ENCODE data around the gene ANTKMT.

DNA sequence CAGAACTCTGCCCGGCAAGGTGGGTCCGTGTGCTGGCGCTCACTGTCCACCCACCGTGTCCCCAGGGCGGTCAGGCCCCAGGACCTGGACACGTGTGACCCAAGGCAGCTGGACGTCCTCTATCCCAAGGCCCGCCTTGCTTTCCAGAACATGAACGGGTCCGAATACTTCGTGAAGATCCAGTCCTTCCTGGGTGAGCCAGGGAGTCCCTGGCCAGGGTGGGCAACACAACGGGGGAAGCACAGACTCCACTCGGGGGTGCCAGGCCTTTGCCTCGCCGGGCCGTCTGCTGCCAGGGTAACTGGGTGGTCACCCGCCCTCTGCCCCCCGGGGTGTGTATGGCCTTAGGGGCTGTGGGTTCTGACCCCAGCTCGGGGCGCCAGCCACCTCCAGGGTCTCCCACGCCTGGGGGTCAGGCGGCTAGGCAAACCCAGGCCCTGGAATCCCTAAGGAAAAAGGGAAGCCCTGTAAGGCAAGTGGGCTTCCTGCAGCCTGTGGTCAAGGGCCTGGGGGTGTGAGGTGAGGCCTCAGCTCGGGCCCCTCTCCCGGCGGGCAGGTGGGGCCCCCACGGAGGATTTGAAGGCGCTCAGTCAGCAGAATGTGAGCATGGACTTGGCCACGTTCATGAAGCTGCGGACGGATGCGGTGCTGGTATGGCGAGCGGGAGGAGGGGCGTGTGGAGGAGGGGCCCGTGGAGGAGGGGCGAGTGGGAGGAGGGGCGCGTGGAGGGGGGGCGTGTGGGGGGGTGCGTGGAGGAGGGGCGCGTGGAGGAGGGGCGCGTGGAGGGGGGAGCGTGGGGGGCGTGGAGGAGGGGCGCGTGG lies 46.1 kb downstream of the ANTKMT start:
- TF ChIP-seq GATA2 (IDR thresholded peaks at IDR 0.05; ENCODE audit: insufficient read depth, insufficient read length, low read depth, low read length) (no peak), POLR2A (IDR thresholded peaks at IDR 0.05; ENCODE audit: low read depth, low read length) (no peak), EZH2 (IDR thresholded peaks at IDR 0.05; ENCODE audit: borderline replicate concordance, low read depth, low read length, severe bottlenecking) (no peak)
- TF ChIP-seq, protein P1, sequence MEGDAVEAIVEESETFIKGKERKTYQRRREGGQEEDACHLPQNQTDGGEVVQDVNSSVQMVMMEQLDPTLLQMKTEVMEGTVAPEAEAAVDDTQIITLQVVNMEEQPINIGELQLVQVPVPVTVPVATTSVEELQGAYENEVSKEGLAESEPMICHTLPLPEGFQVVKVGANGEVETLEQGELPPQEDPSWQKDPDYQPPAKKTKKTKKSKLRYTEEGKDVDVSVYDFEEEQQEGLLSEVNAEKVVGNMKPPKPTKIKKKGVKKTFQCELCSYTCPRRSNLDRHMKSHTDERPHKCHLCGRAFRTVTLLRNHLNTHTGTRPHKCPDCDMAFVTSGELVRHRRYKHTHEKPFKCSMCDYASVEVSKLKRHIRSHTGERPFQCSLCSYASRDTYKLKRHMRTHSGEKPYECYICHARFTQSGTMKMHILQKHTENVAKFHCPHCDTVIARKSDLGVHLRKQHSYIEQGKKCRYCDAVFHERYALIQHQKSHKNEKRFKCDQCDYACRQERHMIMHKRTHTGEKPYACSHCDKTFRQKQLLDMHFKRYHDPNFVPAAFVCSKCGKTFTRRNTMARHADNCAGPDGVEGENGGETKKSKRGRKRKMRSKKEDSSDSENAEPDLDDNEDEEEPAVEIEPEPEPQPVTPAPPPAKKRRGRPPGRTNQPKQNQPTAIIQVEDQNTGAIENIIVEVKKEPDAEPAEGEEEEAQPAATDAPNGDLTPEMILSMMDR (IDR thresholded peaks at IDR 0.05; ENCODE audit: extremely low read depth in 1 of 2, insufficient read depth in 1 of 2, low read depth in 1 of 2, low read length in 2 of 2), result no peak

Measured in endothelial cell of umbilical vein (primary cell).